GM18870 (cell line): ENCODE results near the gene TJP3.

Experiments used
- ATAC-seq: cut with Tn5 transposase; IDR thresholded peaks from one replicate; pipeline ENCODE4 v1.9.1; 2021; ENCODE audit warnings: moderate library complexity; ENCODE audit not compliant: unreplicated experiment

TJP3 gene

GRCh38 chr19:3671680-3672574, 36.3 kb upstream of the TJP3 start:
- no peak for ATAC-seq

DNA sequence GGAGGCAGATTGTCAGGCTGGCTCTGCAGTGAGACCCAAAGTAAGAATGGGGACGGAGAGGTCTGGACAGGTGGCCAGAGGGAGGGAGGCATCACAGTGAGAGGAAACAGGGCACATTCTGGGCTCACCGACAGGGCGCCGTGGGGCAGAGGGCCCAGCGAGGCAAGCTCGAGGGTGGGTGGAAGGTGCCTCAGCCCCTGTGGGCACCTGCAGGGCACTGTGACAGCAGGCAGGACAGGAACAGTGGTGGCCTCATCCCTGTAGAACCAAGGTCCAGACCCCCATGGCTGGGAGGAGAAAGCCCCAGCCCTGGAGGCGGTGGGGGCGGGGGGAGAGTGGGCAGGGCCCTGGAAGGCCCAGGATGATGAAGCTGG, 35.6 kb upstream of the TJP3 start:
- no peak for ATAC-seq

- ATAC-seq = no peak
Measured at GRCh38 chr19:3672993-3673392, 35.2 kb upstream of the TJP3 start.

DNA sequence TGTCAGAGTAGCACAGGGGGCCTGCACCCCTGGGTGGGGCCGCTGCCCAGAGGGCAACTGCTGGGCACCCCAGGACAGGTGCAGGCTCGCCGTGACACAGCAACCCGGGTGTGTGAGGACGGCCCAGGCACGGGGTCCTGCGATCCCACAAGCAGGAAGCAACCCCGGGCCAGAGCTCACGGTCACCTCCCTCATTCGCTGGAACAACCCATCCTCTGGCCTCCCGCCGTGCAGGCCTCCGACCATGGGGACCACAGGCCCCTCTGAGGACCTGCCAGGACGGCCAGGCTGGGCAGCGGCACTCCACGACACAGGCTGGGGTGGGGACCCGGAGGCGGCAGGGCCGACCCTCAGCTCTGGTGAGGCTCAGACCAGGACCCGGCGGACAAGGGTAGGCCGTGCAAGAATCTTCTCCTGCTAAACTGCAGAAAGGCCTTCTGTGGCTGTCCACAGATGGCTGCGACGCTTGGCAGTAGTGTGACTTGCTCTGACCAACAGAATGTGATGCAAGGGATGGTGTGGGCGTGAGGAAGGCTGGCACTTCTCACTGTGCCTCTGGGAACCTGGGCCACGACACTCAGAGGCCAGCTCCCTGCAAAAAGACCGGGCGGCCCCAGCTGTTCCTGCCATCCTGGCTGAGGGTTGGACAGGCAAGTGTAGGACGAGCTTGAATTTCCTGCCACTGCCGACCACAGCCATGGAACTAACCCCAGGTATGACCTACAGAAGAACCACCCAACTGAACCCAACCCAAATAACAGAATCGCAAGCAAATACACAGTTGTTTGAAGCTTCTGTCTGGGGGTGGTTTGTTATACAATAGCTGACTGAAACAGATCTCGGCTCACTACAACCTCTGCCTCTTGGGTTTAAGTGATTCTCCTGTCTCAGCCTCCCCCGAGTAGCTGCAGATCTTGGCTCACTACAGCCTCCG, 34.4 kb upstream of the TJP3 start:
- no peak for ATAC-seq

DNA sequence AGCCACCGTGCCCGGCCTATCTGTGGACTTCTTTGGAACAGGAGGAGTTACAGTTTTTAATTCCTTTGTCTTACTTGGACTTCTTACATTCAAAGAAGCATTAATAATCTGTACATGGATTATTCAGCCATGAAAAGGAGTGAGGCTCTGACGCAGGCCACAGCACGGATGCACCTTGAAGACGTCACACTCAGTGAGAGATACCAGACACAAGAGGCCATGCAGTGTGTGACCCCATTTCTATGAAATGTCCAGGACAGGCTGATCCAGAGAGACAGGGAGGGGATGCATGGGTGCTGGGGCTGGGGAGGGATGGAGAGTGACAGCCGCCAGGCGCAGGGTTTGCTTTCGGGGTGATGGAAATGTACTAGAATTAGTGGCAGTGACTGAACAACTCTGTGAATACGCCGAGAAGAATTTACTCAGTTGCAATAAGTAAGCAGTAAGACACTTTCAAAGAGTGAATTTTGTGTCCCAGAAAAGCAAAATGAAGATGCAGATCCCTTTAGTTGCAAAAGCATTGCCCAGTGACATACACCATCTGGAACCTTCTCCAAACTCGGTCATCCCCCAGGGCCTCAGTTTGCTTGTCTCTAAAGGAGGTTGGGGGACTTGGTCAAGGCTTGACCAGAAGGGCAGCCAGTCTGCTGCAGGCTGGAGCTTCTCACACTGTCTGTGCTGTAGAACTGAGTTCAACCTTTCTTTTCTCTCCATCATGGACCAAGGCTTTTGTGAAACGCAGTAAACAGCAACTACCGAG, 33.2 kb upstream of the TJP3 start:
- ATAC-seq = no peak

DNA sequence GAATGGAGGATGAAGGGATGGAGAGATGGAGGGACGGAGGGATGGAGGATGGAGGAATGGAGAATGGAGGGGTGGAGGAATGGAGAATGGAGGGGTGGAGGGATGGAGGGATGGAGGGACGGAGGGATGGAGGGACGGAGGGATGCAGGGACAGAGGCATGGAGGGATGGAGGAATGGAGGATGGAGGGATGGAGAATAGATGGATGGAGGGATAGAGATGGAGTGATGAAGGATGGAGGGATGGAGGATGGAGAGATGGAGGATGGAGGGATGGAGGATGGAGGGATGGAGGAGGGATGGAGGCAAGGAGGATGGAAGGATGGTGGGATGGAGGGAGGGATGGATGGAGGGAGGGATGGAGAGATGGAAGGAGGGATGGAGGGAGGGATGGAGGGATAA, 30.0 kb upstream of the TJP3 start:
- ATAC-seq = no peak

DNA sequence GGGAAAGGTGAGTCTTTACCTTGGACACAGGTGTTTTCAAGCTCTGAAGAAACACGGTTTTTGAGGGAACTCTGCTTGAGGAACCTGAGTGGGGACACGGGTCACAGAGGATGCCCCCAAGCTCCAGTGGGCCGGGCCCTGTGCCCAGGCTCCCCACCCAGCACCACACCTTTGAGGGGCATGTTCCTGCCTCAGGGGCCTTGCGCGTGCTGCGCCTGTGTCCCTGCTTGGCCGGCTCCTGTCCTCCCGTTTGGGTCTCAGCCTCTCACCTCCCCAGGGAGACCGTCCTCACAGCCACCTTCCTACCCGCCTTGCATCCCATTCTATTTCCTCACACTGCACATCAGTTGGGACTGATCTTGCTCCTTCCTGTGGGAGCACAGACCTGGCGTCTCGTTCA, 29.0 kb upstream of the TJP3 start:
- ATAC-seq = no peak

DNA sequence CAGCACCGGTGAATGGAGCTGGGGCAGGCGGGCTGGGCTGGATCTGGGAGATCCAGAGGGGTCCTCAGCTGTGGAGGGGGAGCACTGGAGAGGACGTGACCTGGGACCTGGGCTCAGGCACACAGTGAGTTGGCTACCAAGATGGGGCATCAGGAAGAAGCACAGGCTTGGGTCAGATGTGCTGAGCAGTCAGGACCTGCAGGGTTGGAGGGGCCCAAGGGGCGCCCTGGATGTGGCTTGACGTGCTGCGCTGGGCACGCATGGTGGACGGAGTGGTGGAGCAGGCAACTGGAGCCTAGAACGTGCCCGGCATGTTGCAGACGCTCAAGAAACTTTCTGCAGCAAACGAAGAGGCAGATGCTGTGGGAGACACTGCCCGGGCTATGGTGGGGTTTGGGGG, 28.6 kb upstream of the TJP3 start:
- no peak for ATAC-seq

DNA sequence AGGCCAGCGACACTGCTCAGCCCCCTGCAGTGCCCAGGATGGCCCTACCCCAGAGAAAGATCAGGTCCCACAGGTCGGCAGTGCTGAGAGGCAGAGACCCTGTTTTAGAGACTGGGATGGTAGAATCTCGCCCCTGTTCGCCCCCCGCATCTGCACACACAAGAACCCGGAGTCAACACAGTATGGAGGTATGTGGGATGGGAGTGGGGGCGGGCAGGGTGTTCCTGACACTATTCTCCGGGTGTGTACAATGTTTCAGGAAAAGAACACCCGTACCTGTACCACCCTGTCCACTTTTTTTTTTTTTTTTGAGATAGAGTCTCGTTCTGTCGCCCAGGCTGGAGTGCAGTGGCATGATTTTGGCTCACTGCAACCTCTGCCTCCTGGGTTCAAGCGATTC, 27.2 kb upstream of the TJP3 start:
- no peak for ATAC-seq

DNA sequence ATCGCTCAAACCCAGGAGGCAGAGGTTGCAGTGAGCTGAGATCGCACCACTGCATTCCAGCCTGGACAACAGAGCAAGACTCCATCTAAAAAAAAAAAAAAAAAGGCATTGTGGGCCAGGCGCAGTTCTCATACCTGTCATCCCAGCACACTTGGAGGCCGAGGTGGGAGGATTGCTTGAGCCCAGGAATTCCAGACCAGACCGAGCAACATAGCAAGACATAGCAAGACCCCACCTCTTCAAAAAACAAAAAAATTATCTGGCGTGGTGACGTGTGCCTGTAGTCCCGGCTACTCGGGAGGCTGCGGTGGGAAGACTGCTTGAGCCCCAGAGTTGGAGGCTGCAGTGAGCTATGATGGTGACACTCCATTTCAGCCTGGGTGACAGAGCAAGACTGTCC, 25.9 kb upstream of the TJP3 start:
- no peak for ATAC-seq

- no peak for ATAC-seq
Measured at GRCh38 chr19:3682741-3683404, 25.3 kb upstream of the TJP3 start.

DNA sequence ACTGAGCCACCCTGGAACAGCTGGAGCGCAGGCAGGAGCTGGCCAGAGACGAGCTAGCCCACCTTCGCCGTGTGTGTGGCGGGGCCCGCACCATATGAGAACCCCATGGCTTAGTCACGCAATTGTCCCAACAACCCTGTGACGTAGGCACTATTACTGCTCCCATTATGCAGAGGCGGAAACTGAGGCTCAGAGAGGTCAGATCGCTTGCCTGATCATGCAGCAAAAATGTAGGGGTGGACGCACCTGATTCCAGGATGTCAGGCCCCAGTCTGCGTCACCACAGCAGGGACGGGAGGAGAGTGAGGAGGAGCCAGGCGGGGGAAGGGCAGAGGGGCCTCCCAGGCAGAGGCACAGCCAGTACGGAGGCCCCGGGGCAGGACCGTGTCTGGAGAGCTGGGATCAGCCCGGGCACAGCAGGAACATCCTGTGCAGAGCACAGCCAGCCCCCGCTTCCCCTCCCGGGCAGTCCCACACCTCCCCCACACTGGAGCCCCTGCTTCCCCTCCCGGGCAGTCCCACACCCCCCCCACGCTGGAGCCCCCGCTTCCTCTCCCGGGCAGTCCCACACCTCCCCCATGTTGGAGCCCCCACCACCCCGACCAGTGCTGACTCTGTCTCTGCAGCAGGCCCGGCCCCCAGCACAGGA, 24.7 kb upstream of the TJP3 start:
- no peak for ATAC-seq

DNA sequence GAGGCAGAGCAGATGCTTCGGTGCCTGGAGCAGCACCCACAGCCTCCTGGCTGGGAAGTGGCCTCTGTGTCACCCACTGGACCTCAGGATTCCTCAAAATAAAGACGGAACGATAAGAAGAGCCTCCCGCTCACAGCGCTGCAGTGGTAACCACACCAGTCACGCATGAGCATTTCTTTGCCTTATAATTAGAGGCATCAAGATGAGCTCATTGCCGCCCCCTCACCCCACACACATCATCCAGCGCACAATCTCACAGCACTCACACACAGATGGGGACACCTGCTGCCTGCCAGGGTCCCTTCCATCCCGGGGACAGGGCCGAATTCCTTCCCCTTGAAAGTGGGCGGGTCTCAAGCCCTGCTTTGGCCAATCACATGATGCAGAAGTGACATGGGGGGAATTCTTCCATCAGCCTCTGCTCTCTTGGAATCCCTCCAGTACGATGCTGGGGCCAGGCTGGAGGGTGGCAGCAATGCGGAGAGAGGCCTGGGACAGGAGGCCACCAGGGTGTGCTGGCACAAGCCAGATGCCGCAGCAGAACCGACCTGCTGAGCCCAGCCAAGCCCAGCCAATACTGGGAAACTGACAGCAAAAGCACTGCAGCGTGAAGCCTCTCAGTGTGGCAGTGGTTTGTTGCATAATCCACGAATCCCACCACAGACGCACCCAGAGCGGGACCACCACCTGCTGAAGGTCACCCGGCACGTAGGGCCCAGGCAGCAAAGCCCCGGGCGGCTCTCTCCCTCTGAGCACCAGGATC, 23.9 kb upstream of the TJP3 start:
- ATAC-seq = no peak

- ATAC-seq = no peak
Measured at GRCh38 chr19:3684817-3685410, 23.3 kb upstream of the TJP3 start.

DNA sequence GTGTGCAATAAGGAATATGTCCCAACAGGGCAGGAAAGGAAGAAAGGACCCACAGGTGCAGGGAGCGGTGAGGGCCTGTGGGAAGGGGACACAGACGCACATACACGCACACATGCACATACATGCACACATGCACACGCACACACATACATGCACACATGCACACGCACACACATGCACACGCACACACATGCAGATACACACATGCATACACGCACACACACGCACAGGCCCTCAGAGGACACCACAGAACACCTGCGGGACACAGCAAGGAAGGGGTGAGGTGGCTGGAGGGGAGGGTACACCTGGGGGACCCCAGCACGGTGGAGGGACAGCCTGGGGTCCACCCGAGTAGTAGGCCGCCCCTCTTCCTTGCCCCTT, 20.8 kb upstream of the TJP3 start:
- no peak for ATAC-seq

DNA sequence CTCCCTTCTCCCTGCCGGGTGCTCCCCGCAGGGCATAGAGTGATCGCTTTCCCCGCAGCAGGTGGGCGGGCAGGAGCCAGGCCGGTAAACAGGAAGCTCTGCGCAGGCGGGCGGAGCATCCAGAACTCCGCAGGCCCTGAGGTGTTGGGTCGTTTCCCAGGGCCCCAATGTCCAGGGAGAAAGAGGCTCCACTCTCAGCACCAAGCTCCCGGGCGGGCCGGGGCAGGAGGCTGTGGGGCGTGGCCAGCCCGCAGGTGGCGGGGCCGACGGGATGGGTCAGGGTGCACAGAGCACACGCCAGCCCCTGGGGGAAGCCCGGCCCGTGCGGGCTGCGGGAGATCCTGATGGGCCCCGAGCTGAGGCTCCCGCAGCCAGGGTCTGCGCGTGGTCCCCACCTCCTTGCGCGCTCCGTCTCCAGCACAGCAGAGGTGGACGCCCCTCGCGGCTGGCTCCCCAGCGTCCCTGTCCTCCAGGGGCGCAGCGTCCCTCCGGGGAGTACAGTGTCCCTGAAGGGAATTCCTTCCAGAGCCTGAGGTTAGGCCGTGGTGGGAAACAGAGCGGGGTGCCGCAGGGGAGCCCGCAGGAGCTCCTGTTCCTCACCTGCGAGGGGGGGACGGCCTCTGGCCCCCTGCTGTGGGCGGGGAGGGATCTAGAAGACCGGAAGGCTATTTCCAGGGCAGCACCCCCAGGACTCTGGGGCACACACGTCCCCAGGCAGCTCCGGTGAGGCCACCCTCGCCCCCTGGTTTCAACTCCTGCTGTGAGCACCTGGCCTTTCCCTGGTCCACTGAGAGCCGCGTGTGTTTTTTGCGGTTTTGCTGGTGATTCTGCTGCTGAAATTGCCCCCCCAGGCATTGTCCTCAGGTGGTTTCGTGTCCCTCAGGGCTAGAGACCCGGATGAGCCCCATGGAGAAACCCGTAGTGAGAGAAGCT, 20.1 kb upstream of the TJP3 start:
- no peak for ATAC-seq

GRCh38 chr19:3690551-3691371, 17.4 kb upstream of the TJP3 start:
- ATAC-seq = no peak
